HG03280 (cell line): ENCODE measurements around the gene SLC24A3.
"Not testable (repeated sequence)": the region's sequence is repeated elsewhere in the genome, so short reads cannot be mapped to it uniquely, and the experiment has no call there.

Source experiments
- ATAC-seq: cut with Tn5 transposase; IDR thresholded peaks from one replicate; pipeline ENCODE4 v1.9.1; 2021; ENCODE audit warnings: mild to moderate bottlenecking, moderate library complexity; ENCODE audit not compliant: unreplicated experiment

Gene SLC24A3

DNA sequence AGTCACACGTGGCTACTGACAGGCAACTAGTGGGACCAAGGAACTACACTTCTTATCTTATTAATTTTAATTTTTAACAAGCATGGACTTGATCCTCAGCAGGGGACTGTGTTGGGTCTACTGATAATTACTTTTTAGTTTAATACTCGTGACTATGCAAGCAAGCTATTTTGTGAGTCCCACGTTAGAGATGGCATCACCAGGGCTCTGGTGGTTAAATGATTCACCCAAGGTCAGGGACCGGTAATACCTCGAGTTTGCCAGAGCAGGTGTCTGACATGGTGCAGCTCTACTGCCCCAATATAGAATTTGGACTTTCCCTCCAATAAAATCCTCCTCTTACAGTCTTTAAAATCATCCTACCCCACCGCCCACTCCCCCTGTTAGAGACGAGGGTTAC, 447.0 kb downstream of the SLC24A3 start:
- ATAC-seq = no peak

DNA sequence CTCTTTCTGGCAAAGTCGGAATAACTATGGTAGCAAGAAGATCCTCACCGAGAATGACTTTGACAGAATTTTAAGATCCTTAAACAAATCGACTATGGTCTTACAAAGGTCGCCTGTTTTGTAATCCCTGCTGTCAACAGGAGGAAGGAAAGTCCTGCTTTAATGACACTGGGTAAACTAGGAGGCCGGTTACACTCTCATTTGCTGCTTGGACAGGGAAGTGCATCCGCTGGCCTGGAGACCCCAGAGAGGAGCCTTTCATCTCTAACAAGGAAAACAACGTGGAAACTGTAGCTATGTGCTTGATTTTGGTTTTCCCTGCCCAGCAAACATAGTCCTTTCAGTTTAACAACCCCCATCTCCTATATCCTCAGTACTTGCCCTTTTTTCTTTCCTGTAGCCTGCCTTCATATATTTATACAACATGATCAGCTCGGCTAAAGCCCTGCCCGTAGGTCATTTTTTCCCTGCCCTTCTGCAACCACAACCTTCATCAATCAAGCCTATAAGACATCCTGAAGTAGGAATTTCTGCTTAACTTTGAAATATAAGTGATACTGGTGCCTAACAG, 448.5 kb downstream of the SLC24A3 start:
- ATAC-seq = no peak

DNA sequence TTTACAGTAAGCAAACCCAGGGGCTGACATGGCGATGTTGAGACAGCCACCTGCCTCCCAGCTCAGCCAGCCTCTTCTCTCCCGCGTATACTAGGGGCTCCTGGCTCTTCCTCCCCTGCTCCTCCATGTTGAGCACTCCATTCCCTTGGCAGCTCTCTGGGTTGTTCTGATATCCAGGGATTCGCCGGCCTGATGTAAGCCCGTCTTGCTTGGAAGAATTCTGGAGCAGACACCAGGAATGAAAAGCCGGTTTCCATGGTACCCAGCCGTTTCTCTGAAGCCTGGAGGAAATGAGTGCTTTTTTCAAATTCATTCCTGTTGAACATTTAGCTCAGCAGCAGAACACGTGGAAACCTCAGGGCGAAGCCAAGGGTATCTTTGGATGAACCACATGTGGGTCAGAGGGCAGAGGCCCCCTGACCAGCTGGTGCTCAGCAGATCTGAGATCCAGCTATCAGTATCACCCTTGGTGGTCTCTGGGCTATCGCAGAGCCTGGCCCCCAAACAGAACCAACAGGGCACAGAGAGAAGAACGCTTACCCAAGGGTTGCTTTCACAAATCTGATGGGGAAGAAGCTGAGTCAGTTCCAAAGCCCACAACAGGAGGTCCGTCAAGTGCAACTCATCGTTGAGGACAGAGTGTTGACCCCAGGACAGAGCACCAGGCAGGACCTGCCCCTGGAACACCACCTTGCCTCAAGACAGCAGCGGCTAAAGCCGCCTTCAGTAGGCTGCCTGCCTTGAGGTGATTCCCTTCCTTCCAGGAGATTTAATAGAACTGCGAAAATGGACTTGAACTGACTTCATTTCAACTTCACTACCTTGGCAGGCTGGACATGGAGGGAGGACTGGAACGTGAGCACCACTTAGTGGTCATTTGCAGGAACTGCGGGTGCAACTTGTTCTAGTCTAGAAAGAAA, 449.5 kb downstream of the SLC24A3 start:
- peak; percentile 40 for ATAC-seq

DNA sequence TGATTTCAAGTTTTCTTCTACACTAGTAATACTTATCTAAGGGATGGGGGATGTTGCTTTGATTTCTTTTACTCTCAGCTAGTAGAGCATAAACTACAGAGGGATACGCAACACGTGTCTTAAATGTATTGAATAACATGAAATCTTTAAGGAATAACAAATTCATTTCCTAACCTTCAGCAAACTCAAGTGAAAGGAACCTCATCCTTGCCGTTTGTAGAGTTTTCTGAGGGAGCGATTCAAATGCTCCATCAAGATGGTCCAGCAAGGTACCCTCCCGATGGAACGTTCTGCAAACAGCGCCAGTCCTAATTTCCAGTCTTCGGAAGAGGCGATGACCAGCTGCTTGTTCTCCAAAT, 450.2 kb downstream of the SLC24A3 start:
- ATAC-seq = no peak

DNA sequence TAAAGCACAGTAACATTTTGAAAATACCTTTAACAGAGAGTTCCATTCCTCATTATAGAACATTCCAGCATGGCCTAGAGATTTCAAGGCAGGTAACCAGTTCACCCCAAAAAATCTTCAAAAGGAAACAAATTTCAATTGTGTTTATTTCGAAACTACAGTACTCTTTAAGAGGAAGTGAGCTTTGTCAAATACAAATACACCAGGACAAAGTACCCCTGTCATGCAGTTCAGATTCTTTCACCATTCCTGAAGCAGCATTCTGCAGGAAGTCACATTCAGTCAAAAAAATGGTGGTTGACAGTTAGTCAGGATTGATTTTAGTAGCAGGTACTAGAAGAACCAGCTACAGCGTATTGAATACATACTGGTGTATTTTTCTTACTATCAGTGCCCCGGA, 456.0 kb downstream of the SLC24A3 start:
- no peak for ATAC-seq

DNA sequence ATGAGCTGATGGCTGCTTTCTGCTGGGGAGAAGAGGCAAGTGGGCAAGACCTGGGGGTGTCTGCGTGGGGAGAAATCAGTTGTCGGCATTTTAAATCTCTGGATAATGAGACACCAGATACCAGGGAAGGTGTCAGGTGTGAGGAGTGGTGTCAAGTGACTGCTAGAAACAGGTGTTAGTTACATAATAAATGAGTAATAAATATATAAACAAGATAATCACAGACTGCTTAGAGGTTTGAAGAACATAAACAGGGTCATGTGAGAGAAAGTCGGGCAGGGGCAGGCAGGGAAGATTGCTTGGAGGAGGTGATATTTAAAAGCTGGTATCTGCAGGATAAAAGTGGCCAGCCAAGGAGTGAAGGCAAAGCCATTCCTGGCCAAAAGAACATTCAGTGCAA, 458.4 kb downstream of the SLC24A3 start:
- no peak for ATAC-seq

DNA sequence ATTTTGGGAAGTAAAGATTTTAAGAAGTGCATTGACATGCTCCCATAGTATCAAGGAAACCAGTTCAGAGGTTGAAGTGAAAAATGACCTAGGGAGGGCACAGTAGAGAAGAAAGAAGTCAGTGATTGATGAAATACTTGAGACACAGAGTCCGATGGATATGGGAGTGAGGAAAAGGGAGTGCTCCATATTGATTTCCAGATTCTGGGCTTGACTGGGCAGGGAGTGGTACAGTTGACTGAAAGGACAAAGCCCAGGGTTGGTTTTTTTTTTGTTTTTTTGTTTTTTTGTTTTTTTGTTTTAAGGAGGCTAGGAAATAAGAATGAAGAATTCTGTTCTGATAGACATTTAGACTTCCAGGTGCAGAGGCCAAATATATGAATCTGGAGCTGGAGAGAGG, 458.9 kb downstream of the SLC24A3 start:
- no peak for ATAC-seq

DNA sequence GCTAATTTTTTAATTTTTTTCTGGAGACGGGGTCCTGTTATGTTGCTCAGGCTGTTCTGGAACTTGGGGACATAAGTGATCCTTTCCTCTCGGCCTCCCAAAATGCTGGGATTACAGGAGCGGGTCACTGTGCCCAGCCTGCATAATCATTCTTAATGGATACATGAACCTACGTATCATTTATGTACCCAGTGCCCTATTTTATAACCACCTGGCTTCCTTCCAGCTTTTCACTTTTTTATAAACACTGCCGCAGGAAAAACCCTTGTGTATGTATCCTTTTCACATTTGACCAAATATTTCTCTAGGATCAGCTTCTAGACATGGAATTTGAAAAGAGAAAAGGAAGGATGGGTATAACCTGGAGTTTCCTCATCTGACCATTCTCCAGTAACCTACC, 460.1 kb downstream of the SLC24A3 start:
- ATAC-seq = no peak

DNA sequence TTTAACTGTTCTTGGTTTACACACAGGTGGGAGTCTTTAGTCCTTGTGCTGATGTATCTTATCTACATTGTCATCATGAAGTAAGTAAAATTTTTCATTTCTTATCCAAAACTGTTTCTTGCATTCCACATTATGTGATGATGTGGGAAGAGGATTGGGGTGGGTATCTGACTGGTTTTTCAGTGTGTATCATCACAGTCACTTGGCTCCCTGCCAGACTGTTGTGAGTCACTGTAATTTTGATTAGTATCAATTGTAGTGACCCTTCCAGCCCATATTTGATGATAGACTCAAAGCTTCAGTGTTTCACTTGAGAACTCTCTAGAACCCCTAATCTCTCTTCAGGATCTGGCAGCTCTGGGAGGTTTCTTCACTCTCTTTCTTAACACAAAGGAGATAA, 461.1 kb downstream of the SLC24A3 start:
- ATAC-seq = no peak

DNA sequence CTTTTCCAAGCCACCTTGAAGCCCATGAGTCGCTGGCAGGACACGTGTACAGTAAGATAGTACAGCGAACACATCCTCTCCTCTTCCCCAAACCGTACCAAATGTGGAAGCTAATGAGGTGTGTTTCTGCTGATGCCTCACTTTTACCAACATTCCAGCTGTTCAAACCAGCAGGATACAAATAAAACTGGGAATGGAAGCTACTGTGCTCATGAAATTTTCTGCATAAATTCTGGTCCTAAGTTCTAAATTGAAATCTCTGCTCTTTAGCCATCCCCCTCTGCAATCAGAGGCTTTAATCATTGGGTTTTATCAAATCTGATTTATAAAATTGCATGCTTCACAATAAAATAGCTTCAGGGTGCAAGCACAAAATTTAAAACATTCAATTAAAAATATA, 463.8 kb downstream of the SLC24A3 start:
- ATAC-seq = no peak

DNA sequence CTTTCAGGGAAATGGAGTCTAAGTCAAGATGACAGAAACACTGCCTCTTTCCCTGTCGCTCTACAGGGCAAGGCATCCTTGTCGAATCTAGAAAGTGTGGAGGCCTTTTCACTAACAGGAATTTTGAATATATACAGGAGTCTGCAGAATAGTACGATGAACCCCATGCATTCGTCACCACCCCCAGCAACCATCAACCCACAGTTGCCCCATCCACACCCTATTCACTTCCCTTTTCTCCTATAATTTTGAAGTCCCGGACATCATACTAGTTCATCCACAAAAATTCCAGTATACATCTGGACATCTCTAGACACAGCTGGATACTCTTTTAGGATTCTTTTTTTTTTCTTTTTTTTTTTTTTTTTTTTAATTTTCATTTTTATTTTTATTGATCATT, 464.9 kb downstream of the SLC24A3 start:
- ATAC-seq = no peak

DNA sequence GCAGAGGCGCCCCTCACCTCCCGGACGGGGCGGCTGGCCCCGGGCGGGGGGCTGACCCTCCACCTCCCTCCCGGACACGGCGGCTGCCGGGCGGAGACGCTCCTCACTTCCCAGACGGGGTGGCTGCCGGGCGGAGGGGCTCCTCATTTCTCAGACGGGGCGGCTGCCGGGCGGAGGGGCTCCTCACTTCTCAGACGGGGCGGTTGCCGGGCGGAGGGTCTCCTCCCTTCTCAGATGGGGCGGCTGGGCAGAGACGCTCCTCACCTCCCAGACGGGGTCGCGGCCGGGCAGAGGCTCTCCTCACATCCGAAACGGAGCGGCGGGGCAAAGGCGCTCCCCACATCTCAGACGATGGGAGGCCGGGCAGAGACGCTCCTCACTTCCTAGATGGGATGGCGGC, 466.1 kb downstream of the SLC24A3 start:
- not testable (repeated sequence) for ATAC-seq

DNA sequence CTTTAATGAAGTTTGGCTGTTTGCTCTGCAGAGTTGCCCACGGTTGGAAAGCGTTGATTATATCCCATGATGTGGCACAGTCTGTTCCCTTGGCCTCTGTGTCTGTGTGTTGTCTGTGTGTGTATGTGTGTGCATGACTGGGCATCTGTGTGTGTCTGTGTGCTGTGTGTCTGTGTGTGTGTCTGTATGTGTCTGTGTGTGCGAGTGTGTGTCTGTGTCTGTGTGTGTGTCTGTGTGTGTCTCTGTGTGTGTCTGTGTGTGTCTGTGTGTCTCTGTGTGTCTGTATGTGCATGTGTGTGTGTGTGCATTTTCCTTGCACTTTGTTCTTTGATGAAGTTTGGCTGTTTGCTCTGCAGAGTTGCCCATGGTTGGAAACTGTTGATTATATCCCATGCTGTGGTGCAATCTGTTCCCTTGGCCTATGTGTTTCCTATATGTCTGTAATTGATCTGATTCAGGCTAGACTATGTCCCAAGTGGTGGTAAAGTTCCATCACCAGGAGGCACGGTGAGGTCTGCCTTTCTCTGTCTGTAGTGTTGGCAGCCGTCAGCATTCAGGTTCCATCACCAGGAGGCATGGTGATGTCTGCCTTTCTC, 467.6 kb downstream of the SLC24A3 start:
- no peak for ATAC-seq

DNA sequence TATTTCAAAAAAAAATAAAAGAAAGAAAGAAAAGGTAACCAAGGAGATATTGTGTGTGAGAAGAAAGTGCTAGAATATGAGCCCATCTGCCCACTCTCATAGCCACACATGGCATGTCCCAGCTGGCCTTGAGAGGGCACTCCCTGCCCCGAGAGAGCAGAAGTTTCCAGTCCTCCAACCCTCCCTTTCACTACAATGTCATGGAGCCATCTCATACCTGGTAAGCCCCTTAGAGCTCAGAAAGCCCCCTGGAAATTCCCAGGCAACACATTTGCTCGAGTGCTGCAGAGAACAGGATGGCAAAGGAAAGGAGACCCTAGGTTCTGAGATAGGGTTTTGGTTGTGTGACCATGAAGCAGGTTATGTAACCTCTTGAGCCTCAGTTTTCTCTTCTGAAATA, 469.8 kb downstream of the SLC24A3 start:
- ATAC-seq = no peak

DNA sequence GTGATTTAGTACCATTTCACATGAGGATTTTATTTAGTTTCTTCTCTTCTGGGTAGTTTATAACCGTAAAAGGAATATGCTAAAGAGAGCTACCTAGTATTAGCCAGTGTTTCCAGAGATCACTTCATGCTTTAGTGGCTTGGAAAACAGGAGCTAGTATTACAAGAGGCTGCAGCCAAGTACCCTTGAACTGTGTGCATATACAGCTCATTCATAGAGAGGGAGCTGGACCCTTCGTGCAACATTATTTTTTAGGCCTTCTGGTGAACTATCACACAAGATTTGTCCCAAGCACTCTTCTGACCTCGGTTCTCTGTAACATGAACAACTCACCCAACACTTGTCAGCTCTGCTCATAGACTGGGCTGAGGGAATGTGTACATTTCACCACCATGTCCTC, 470.7 kb downstream of the SLC24A3 start:
- ATAC-seq = no peak

DNA sequence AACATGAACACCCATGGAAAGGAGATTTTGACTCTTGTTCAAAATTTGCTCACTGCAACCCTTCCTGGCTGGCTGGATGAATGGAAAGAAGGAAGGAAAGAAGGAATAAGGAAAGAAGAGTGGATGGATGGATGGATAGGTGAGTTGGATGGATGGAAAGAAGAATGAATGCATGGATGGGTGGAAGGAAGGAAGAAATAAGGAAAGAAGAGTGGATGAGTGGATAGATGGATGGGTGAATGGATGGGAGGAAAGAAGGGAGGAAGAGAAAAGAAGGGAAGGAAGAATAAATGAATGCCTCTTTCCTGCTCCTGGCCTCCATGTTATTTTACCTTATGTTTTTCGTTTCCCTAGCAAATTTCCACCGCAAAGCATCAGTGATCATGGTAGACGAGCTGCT, 471.4 kb downstream of the SLC24A3 start:
- ATAC-seq = no peak

DNA sequence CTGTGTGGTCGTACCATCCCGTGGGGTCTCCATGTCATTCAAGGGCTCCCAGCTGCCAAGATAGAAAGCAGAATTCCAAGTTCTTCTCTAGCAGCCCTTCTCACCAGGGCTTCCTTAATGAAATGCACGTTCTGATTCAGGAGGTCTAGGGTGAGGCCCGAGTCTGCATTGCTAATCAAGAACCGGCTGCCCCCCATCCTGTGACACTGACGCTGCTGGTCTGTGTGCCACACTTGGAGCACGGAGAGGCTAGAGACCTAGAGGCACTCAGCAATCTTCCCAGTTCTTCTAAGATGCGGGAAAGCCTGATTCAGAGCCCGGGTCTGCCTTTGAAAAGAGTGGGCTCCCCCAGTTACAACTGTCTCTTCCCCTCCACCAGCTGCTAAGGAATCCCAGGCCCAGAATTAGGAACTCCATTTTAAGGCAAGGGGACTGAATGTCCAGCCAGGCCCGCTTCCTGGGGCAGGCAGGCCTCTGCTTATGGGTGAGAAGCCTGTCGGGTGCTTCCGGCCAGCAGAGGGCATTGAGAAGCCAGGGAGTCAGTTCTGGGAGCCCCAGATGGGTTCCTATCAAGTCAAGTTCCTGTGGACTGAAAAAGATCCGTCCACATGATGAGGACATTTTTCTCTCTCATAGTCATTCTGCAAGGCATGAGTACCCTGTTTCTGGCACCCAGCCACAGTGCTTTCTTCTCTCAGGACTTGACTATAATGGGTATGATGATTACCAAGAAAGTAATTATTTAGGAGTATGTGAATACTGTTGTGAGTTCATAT, 475.8 kb downstream of the SLC24A3 start:
- ATAC-seq = no peak

DNA sequence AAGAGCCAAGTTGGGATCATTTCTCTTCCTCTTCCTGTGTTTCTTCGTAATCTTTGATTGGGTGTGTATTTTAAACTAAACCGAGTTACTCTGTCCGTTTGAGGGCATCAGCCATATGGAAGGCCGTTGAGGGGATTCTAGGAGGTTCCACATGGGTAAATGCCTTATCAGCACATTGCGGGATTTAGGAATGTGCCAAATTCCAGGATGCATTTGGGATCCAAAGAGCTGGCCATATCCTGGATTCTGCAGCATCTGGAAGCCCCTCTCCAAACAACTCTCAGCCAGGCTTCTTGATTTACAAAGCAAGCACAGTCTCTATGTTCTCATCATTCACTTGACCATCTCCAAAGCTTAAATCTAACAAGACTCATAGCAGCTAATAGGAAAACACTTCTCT, 478.0 kb downstream of the SLC24A3 start:
- no peak for ATAC-seq

DNA sequence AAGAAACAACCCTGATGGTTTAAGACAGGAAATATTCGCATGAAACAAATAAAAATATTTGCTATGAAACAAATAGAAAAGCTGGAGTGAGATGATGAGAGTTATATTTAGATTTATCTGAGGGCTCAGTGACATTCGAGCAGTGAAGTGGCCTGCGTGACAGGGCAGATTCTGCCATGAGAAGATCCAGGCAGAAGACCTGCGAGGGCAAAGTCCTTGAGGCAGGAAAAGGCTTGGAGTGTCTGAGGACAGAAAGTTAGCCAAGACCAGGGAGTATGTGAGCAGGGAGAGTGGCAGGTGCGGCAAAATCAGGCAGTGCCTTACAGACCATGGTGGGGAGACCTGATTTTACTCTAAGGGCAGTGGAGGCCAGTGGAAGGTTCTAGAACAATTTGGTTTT, 478.7 kb downstream of the SLC24A3 start:
- no peak for ATAC-seq

DNA sequence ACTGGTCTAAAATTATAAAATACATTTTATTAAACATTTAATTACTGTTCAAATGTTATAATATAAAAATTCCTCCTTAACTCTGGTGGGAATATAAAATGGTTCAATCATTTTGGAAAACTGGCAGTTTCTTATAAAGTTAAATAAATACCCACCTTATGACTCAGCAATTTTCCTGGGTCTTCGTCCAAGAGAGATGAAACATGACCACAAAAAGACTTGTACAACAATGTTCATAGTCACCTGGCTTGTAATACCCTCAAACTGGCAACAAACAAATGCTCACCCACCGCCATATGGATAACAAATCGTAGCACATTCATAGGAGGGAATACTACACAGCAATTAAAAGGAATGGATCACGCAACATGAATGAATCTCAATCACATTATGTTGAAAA, 479.7 kb downstream of the SLC24A3 start:
- no peak for ATAC-seq

DNA sequence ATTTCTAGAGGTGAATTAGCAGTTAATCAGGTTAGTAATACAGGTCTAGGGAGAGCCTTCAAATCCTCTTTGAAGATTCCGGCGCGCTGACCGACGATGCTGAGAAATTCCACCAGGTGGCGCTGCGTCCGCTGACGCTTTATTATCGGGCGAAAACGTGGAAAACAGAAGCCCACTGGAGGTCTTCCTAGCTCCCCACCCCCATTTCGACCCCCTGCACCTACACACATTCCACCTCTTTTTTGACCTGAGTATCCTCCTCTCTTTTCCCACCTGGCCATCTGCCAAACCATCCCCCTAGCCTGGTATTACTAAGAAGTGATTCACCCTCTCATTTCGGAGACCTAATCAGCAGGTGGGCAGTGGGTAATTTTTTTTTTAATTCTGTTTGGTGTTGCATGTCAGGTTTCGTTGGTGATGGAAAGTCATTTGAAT, 480.3 kb downstream of the SLC24A3 start:
- ATAC-seq = no peak
